ENCODE data around the gene PNMA6E.

DNA sequence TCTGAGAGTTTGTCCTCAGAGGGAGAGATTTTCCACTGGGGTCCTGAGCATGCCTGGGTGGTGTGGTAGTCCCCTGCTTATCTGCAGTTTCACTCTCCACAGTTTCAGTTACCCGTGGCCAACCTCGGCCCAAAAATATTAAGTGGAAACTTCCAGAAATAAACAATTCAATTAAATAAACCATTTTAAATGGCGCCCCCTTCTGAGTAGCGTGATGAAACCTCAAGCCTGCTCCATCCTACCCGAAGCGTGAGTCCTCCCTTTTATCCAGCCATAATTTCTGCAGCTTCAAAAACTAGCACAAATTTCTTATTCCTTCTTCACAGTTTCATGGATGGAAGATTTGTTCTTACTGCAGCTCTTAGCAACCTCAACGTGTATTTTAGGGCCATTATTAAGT, 26.7 kb downstream of the PNMA6E start:
- TF ChIP-seq, protein P1, sequence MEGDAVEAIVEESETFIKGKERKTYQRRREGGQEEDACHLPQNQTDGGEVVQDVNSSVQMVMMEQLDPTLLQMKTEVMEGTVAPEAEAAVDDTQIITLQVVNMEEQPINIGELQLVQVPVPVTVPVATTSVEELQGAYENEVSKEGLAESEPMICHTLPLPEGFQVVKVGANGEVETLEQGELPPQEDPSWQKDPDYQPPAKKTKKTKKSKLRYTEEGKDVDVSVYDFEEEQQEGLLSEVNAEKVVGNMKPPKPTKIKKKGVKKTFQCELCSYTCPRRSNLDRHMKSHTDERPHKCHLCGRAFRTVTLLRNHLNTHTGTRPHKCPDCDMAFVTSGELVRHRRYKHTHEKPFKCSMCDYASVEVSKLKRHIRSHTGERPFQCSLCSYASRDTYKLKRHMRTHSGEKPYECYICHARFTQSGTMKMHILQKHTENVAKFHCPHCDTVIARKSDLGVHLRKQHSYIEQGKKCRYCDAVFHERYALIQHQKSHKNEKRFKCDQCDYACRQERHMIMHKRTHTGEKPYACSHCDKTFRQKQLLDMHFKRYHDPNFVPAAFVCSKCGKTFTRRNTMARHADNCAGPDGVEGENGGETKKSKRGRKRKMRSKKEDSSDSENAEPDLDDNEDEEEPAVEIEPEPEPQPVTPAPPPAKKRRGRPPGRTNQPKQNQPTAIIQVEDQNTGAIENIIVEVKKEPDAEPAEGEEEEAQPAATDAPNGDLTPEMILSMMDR (IDR thresholded peaks at IDR 0.05) = no peak
- no peak for TF ChIP-seq ZFX (IDR thresholded peaks at IDR 0.05; ENCODE audit: borderline replicate concordance)

Measured in 22Rv1 (cell line).